HEK293 (cell line): ENCODE measurements around the gene PKIG.

Experiments used
- CTCF ChIP-seq: fragments of 450-650 bp; formaldehyde crosslinking; IDR thresholded peaks from 2 replicates; pipeline ENCODE4 v1.5.1; 2016; ENCODE audit warnings: missing biosample characterization, missing genetic modification characterization
- INSM2 ChIP-seq: fragments of 450-650 bp; formaldehyde crosslinking; IDR thresholded peaks from 2 replicates; pipeline ENCODE4 v1.5.1; 2016; ENCODE audit warnings: missing biosample characterization, missing genetic modification characterization
- REST ChIP-seq: fragments of 450-650 bp; formaldehyde crosslinking; IDR thresholded peaks from 2 replicates; pipeline ENCODE4 v1.5.1; 2016; ENCODE audit warnings: missing biosample characterization, missing genetic modification characterization
- SCRT2 ChIP-seq: fragments of 450-650 bp; formaldehyde crosslinking; IDR thresholded peaks from 2 replicates; pipeline ENCODE4 v1.5.1; 2016; ENCODE audit warnings: missing biosample characterization, missing genetic modification characterization
- YY1 ChIP-seq: fragments of 450-650 bp; formaldehyde crosslinking; IDR thresholded peaks from 2 replicates; pipeline ENCODE4 v1.5.1; 2018; ENCODE audit warnings: missing biosample characterization, missing genetic modification characterization
- ZBTB26 ChIP-seq: fragments of 450-650 bp; formaldehyde crosslinking; optimal IDR thresholded peaks from 2 replicates; pipeline ENCODE3; 2016; ENCODE audit warnings: missing biosample characterization, mild to moderate bottlenecking, missing genetic modification characterization
- ZBTB7A ChIP-seq: fragments of 450-650 bp; formaldehyde crosslinking; IDR thresholded peaks from 2 replicates; pipeline ENCODE4 v1.5.1; 2016; ENCODE audit warnings: low read depth, missing biosample characterization, missing genetic modification characterization
- ZNF155 ChIP-seq: fragments of 450-650 bp; formaldehyde crosslinking; IDR thresholded peaks from 2 replicates; pipeline ENCODE4 v1.5.1; 2016; ENCODE audit warnings: missing biosample characterization, missing genetic modification characterization
- ZNF24 ChIP-seq: fragments of 450-650 bp; formaldehyde crosslinking; IDR thresholded peaks from 2 replicates; pipeline ENCODE4 v1.5.1; 2016; ENCODE audit warnings: missing biosample characterization, missing genetic modification characterization
- ZNF423 ChIP-seq: fragments of 450-650 bp; formaldehyde crosslinking; IDR thresholded peaks from 2 replicates; pipeline ENCODE4 v1.5.1; 2016; ENCODE audit warnings: missing biosample characterization, missing genetic modification characterization
- ZNF48 ChIP-seq: fragments of 450-650 bp; formaldehyde crosslinking; IDR thresholded peaks from 2 replicates; pipeline ENCODE4 v1.5.1; 2016; ENCODE audit warnings: missing biosample characterization, missing genetic modification characterization
- TF ChIP-seq, protein P1 (sequence below): fragments of 450-650 bp; formaldehyde crosslinking; IDR thresholded peaks from 2 replicates; pipeline ENCODE4 v1.5.1; 2016; ENCODE audit warnings: missing biosample characterization, missing genetic modification characterization
- TF ChIP-seq, protein P2 (sequence below): fragments of 450-650 bp; IDR thresholded peaks from 2 replicates; pipeline ENCODE4 v1.5.1; 2018; ENCODE audit warnings: missing biosample characterization, missing genetic modification characterization

DNA sequence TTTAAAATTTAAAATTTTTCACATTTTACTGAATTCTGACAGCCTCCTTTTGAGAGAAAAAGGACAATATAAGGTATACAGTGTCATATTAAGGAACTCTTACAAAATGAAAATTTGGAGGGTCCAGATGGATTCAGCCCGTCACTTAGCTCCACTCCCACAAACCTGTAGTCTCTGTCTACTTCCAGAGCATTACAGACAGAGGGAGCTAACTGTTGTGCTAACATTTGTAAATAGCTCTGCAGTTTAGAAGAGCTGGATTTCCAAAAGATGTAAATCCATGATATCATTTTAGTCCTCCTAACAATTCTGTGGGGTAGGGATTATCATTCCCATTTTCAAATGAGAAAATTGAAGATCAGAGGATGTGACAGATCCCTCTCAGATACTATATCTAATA lies 44.4 kb upstream of the PKIG start:
- TF ChIP-seq ZBTB7A (no peak), ZNF423 (tag by site-specific recombination) (no peak), CTCF (tag by site-specific recombination) (no peak), SCRT2 (tag by site-specific recombination) (no peak), ZBTB26 (tag by site-specific recombination) (no peak), INSM2 (no peak), YY1 (tag by site-specific recombination) (no peak), ZNF48 (tag by site-specific recombination) (no peak), ZNF24 (tag by site-specific recombination) (no peak), REST (tag by site-specific recombination) (no peak), ZNF155 (tag by site-specific recombination) (no peak)
- TF ChIP-seq, protein P1, sequence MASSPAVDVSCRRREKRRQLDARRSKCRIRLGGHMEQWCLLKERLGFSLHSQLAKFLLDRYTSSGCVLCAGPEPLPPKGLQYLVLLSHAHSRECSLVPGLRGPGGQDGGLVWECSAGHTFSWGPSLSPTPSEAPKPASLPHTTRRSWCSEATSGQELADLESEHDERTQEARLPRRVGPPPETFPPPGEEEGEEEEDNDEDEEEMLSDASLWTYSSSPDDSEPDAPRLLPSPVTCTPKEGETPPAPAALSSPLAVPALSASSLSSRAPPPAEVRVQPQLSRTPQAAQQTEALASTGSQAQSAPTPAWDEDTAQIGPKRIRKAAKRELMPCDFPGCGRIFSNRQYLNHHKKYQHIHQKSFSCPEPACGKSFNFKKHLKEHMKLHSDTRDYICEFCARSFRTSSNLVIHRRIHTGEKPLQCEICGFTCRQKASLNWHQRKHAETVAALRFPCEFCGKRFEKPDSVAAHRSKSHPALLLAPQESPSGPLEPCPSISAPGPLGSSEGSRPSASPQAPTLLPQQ (tag by site-specific recombination): no peak
- TF ChIP-seq, protein P2, sequence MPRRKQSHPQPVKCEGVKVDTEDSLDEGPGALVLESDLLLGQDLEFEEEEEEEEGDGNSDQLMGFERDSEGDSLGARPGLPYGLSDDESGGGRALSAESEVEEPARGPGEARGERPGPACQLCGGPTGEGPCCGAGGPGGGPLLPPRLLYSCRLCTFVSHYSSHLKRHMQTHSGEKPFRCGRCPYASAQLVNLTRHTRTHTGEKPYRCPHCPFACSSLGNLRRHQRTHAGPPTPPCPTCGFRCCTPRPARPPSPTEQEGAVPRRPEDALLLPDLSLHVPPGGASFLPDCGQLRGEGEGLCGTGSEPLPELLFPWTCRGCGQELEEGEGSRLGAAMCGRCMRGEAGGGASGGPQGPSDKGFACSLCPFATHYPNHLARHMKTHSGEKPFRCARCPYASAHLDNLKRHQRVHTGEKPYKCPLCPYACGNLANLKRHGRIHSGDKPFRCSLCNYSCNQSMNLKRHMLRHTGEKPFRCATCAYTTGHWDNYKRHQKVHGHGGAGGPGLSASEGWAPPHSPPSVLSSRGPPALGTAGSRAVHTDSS (tag by site-specific recombination): no peak
